ENCODE results near the gene NFIX.

- TF ChIP-seq CTCF (IDR thresholded peaks at IDR 0.05), result no peak
- no peak for TF ChIP-seq POLR2AphosphoS5 (IDR thresholded peaks at IDR 0.05)
Observed at GRCh38 chr19:13128583-13128982, 133.3 kb downstream of the NFIX start.
